ENCODE results near the gene UNC5B.

GRCh38 chr10:71268758-71269157 lies 56.4 kb downstream of the UNC5B start:
- TF ChIP-seq POLR2A (IDR thresholded peaks at IDR 0.05) (no peak), CTCF (IDR thresholded peaks at IDR 0.05) (no peak)
